Measurements from ENCODE around the gene CENATAC. TPM values are rescaled to one million over a fixed set of nuclear protein-coding genes. Genes with fewer than 3 reads are reported as not detected.

The CENATAC gene
- total and polyA plus RNA-seq, 2 experiments from 2014 or later: 24.5 to 26.2 TPM

DNA sequence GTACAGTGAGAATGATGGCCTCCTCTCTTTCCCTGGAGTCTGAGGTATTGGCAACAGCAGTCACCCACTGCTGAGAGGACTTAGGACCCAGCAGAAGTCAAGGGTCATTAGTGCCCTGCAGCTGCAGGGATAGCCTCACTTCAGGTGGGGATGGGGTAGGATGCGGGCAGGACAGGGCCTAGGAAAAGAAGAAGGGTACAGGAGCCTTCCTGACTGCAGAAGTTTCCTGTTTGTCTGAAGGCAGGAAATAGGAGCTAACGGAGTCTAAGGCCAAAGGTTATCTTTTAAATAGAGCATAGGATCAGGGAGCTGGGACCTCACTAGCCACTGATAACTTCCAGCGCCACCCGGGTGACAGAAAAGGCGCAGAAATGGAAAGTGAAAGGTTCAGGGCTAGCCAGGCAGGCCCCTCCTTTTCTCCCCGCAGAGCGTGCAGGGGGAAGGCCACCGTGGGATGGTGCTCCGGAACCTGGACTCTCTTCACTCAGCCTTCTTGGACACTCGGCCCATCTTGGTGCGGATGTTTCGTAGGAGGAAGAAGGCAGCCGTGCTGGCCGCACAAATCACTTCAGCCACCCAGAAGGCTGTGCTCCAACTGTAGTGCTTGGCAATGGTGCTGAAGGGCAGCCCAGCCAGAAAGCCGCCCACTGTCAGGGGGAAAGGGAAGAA is 26.6 kb downstream of the CENATAC start:
- Histone ChIP-seq H3K4me1 (ENCODE audit: insufficient read depth) (peaks cover 72% of the 10 kb centered on the region), H3K9me3 (ENCODE audit: low read depth) (no peaks in the 10 kb centered on the region), H3K4me3 (no peak overlapping the region), H3K27ac (peak overlapping the region; percentile 67), H4K20me1 (ENCODE audit: insufficient read depth, poor library complexity, severe bottlenecking) (no peaks in the 10 kb centered on the region), H3K36me3 (replicated peaks; ENCODE audit: insufficient read depth, low read depth) (no peaks in the 10 kb centered on the region), H3K4me2 (peak overlapping the region; percentile 98), H3K9me2 (replicated peaks; ENCODE audit: insufficient read depth) (no peaks in the 10 kb centered on the region), H2AFZ (no peak overlapping the region), H3K79me2 (peaks cover 58% of the 10 kb centered on the region), H3K27me3 (no peaks in the 10 kb centered on the region)
- 58% methylated on average over 15 of the region's 15 CpGs for WGBS (ENCODE audit: low lambda C conversion rate, missing lambda C conversion rate)
- TF ChIP-seq, protein P1, sequence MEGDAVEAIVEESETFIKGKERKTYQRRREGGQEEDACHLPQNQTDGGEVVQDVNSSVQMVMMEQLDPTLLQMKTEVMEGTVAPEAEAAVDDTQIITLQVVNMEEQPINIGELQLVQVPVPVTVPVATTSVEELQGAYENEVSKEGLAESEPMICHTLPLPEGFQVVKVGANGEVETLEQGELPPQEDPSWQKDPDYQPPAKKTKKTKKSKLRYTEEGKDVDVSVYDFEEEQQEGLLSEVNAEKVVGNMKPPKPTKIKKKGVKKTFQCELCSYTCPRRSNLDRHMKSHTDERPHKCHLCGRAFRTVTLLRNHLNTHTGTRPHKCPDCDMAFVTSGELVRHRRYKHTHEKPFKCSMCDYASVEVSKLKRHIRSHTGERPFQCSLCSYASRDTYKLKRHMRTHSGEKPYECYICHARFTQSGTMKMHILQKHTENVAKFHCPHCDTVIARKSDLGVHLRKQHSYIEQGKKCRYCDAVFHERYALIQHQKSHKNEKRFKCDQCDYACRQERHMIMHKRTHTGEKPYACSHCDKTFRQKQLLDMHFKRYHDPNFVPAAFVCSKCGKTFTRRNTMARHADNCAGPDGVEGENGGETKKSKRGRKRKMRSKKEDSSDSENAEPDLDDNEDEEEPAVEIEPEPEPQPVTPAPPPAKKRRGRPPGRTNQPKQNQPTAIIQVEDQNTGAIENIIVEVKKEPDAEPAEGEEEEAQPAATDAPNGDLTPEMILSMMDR (IDR thresholded peaks at IDR 0.05; ENCODE audit: poor library complexity): no peak
- no peak for TF ChIP-seq EZH2 (IDR thresholded peaks at IDR 0.05; ENCODE audit: borderline replicate concordance)
- no peak for TF ChIP-seq EZH2phosphoT487 (IDR thresholded peaks at IDR 0.05; ENCODE audit: low read depth, severe bottlenecking, unreplicated experiment)
- no peak for DNase-seq (ENCODE audit: low spot score)

DNA sequence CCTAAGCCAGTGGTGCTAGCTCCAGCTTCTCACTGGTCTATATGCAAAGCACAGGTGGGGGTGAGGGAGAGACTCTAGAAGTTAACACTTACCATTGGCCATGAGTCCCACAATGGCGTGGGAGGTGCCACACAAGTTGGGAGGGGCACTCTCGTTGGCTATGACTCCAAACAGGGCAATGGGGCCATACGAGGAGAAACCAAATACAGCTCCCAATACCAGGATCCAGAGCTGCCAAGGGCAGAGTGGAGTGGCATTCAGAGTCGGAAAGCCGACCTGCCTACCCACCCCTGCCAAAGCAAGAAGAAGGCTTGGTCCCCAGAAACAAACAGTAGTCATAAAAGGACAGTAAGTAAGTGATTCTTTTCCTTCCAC is 27.1 kb downstream of the CENATAC start:
- H3K27me3 ChIP-seq: no peaks in the 10 kb centered on the region
- no peak overlapping the region for H3K4me3 ChIP-seq
- no peaks in the 10 kb centered on the region for H3K36me3 ChIP-seq (replicated peaks; ENCODE audit: insufficient read depth, low read depth)
- H3K4me2 ChIP-seq: peak overlapping the region; percentile 98
- H3K9me2 ChIP-seq (replicated peaks; ENCODE audit: insufficient read depth): no peaks in the 10 kb centered on the region
- H4K20me1 ChIP-seq (ENCODE audit: insufficient read depth, poor library complexity, severe bottlenecking): no peaks in the 10 kb centered on the region
- 76% methylated on average over 5 of the region's 5 CpGs for WGBS (ENCODE audit: low lambda C conversion rate, missing lambda C conversion rate)
- H3K4me1 ChIP-seq (ENCODE audit: insufficient read depth): peaks cover 72% of the 10 kb centered on the region
- H3K9me3 ChIP-seq (ENCODE audit: low read depth): no peaks in the 10 kb centered on the region
- H2AFZ ChIP-seq: no peak overlapping the region
- H3K79me2 ChIP-seq: peaks cover 58% of the 10 kb centered on the region
- peak overlapping the region; percentile 67 for H3K27ac ChIP-seq
- TF ChIP-seq EZH2phosphoT487 (IDR thresholded peaks at IDR 0.05; ENCODE audit: low read depth, severe bottlenecking, unreplicated experiment): no peak
- no peak for TF ChIP-seq EZH2 (IDR thresholded peaks at IDR 0.05; ENCODE audit: borderline replicate concordance)
- TF ChIP-seq, protein P1 (IDR thresholded peaks at IDR 0.05; ENCODE audit: poor library complexity): no peak
- no peak for DNase-seq (ENCODE audit: low spot score)

DNA sequence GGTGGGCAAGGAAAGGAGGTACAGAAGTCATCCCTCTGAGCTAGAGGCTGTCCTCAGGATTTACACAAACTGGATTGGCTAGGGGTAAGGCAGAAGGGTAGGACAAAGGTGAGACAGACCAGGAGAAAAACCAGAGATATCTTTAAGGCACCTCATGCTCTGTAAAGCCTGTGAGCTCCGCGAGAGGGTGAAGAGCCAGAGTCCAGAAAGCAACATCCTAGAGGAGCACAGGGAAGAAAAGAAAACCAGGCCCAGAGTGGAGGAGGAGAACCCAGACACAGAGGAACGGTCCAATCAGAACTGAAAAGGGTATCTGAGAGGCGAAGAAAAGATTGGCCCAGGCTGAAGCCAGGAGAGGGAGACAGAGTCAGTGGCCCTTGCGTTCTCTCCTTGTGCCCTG is 27.6 kb downstream of the CENATAC start:
- H3K4me2 ChIP-seq: peak overlapping the region; percentile 98
- H4K20me1 ChIP-seq (ENCODE audit: insufficient read depth, poor library complexity, severe bottlenecking): no peaks in the 10 kb centered on the region
- TF ChIP-seq, protein P1 (IDR thresholded peaks at IDR 0.05; ENCODE audit: poor library complexity): no peak
- TF ChIP-seq EZH2 (IDR thresholded peaks at IDR 0.05; ENCODE audit: borderline replicate concordance) (no peak), EZH2phosphoT487 (IDR thresholded peaks at IDR 0.05; ENCODE audit: low read depth, severe bottlenecking, unreplicated experiment) (no peak)
- peak overlapping the region; percentile 67 for H3K27ac ChIP-seq
- H3K4me1 ChIP-seq (ENCODE audit: insufficient read depth): peaks cover 71% of the 10 kb centered on the region
- H3K79me2 ChIP-seq: peaks cover 58% of the 10 kb centered on the region
- no peak for DNase-seq (ENCODE audit: low spot score)
- H3K4me3 ChIP-seq: no peak overlapping the region
- WGBS (ENCODE audit: low lambda C conversion rate, missing lambda C conversion rate): 76% methylated on average over 5 of the region's 5 CpGs
- no peaks in the 10 kb centered on the region for H3K9me3 ChIP-seq (ENCODE audit: low read depth)
- H3K27me3 ChIP-seq: no peaks in the 10 kb centered on the region
- H3K9me2 ChIP-seq (replicated peaks; ENCODE audit: insufficient read depth): no peaks in the 10 kb centered on the region
- H3K36me3 ChIP-seq (replicated peaks; ENCODE audit: insufficient read depth, low read depth): no peaks in the 10 kb centered on the region
- no peak overlapping the region for H2AFZ ChIP-seq

Data from hepatocyte (in vitro differentiated cells).